OCI-LY3 (cell line): ENCODE data around the gene IP6K2.

Experiments
- EZH2phosphoT487 ChIP-seq: fragments of 200-600 bp; shearing (Covaris generic); IDR thresholded peaks from 2 replicates; pipeline ENCODE4 v1.6.1; 2018; ENCODE audit warnings: antibody characterized with exemption, mixed run types, low read depth
- TF ChIP-seq, protein P1 (sequence below): fragments of 200-600, 300-600 bp; sonication (generic); IDR thresholded peaks from 2 replicates; pipeline ENCODE4 v1.5.1; 2014; ENCODE audit warnings: antibody characterized with exemption, low read length, low read depth

DNA sequence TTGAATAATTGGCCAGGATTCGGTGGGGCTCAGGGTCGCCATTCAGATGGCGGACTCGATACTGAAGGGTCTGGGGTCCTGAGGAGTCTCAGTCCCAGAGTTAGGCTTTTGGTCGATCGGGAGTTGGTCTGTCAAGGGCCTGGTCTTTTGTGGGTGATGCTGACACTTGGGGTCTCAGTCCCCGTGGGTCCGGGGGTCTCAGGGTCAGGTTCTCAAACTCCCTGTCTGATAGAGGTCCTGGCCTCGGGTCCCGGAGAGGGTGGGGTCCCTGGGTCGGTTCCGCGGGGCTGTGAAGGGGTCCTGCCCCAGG lies 31.8 kb downstream of the IP6K2 start:
- TF ChIP-seq, protein P1, sequence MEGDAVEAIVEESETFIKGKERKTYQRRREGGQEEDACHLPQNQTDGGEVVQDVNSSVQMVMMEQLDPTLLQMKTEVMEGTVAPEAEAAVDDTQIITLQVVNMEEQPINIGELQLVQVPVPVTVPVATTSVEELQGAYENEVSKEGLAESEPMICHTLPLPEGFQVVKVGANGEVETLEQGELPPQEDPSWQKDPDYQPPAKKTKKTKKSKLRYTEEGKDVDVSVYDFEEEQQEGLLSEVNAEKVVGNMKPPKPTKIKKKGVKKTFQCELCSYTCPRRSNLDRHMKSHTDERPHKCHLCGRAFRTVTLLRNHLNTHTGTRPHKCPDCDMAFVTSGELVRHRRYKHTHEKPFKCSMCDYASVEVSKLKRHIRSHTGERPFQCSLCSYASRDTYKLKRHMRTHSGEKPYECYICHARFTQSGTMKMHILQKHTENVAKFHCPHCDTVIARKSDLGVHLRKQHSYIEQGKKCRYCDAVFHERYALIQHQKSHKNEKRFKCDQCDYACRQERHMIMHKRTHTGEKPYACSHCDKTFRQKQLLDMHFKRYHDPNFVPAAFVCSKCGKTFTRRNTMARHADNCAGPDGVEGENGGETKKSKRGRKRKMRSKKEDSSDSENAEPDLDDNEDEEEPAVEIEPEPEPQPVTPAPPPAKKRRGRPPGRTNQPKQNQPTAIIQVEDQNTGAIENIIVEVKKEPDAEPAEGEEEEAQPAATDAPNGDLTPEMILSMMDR = no peak; the same call in 1 of the 2 replicates
- TF ChIP-seq EZH2phosphoT487 = no peak
